H9 (cell line): Measurements from ENCODE around the gene ANKRD34A. TPM values are rescaled to one million over a fixed set of nuclear protein-coding genes. Genes with fewer than 3 reads are reported as not detected.

Experiments
- DNase-seq: peaks from one replicate; pipeline ENCODE4 v3.0.0-alpha.2; 2017
- H2AFZ ChIP-seq: one replicate; pipeline ENCODE4 v1.6.1; 2013; ENCODE audit warnings: mild to moderate bottlenecking, low read length, control low read depth, moderate library complexity
- H2AK5ac ChIP-seq: 2 replicates; pipeline ENCODE4 v1.6.1; 2013; ENCODE audit warnings: low read length, control low read depth, mixed read lengths; ENCODE audit not compliant: insufficient read length
- H2BK120ac ChIP-seq: one replicate; pipeline ENCODE4 v1.6.1; 2013; ENCODE audit warnings: low read depth, mild to moderate bottlenecking, low read length, control low read depth, inconsistent platforms; ENCODE audit not compliant: poor library complexity, severe bottlenecking
- H2BK12ac ChIP-seq: 2 replicates; pipeline ENCODE4 v1.6.1; 2013; ENCODE audit warnings: low read length, control low read depth, mixed read lengths, low read depth; ENCODE audit not compliant: insufficient read length
- H2BK15ac ChIP-seq: 2 replicates; pipeline ENCODE4 v1.6.1; 2013; ENCODE audit warnings: low read depth, low read length, control low read depth
- H2BK20ac ChIP-seq: one replicate; pipeline ENCODE4 v1.6.1; 2013; ENCODE audit warnings: low read depth, mild to moderate bottlenecking, low read length, control low read depth, inconsistent platforms; ENCODE audit not compliant: poor library complexity, severe bottlenecking
- H2BK5ac ChIP-seq: 2 replicates; pipeline ENCODE4 v1.6.1; 2013; ENCODE audit warnings: low read length, control low read depth, mixed read lengths; ENCODE audit not compliant: insufficient read length
- H3K14ac ChIP-seq: 2 replicates; pipeline ENCODE4 v1.6.1; 2013; ENCODE audit warnings: low read length, control low read depth; ENCODE audit not compliant: insufficient read depth
- H3K18ac ChIP-seq: 2 replicates; pipeline ENCODE4 v1.6.1; 2013; ENCODE audit warnings: low read depth, mild to moderate bottlenecking, mixed read lengths, low read length, control low read depth; ENCODE audit not compliant: insufficient read length
- H3K23ac ChIP-seq: 2 replicates; pipeline ENCODE4 v1.6.1; 2013; ENCODE audit warnings: low read length, control low read depth, mixed read lengths, low read depth; ENCODE audit not compliant: insufficient read length
- H3K23me2 ChIP-seq: 2 replicates; pipeline ENCODE4 v1.6.1; 2013; ENCODE audit warnings: low read depth, mild to moderate bottlenecking, mixed read lengths, low read length, control low read depth; ENCODE audit not compliant: insufficient read length, poor library complexity, severe bottlenecking
- H3K27ac ChIP-seq: 2 replicates; pipeline ENCODE4 v1.5.1; 2013; ENCODE audit warnings: low read length, control low read depth, mixed read lengths, low read depth; ENCODE audit not compliant: insufficient read length
- H3K27me3 ChIP-seq: 2 replicates; pipeline ENCODE4 v1.6.1; 2013; ENCODE audit warnings: low read length, control low read depth, inconsistent platforms; ENCODE audit not compliant: insufficient read depth
- H3K4ac ChIP-seq: 2 replicates; pipeline ENCODE4 v1.6.1; 2013; ENCODE audit warnings: low read depth, mild to moderate bottlenecking, control low read depth, inconsistent platforms, low read length, moderate library complexity
- H3K4me1 ChIP-seq: 2 replicates; pipeline ENCODE4 v1.6.1; 2013; ENCODE audit warnings: low read length, control low read depth, inconsistent platforms; ENCODE audit not compliant: insufficient read depth
- H3K4me2 ChIP-seq: 2 replicates; pipeline ENCODE4 v1.6.1; 2013; ENCODE audit warnings: low read length, control low read depth, mixed read lengths; ENCODE audit not compliant: insufficient read length, insufficient read depth
- H3K56ac ChIP-seq: 2 replicates; pipeline ENCODE4 v1.6.1; 2013; ENCODE audit warnings: low read depth, mild to moderate bottlenecking, mixed read lengths, low read length, control low read depth; ENCODE audit not compliant: insufficient read length
- H3K79me1 ChIP-seq: 2 replicates; pipeline ENCODE4 v1.6.1; 2013; ENCODE audit warnings: low read depth, mild to moderate bottlenecking, moderate library complexity, low read length, control low read depth, inconsistent platforms; ENCODE audit not compliant: insufficient read depth, poor library complexity, severe bottlenecking
- H3K79me2 ChIP-seq: 2 replicates; pipeline ENCODE4 v1.6.1; 2013; ENCODE audit warnings: low read length, control low read depth, inconsistent platforms; ENCODE audit not compliant: insufficient read depth
- H3K9ac ChIP-seq: 2 replicates; pipeline ENCODE4 v1.6.1; 2013; ENCODE audit warnings: low read length, control low read depth, mixed read lengths; ENCODE audit not compliant: insufficient read length; ENCODE audit errors: extremely low read depth
- H3K9me3 ChIP-seq: one replicate; pipeline ENCODE4 v1.6.1; 2013; ENCODE audit warnings: low read depth, low read length, inconsistent platforms; ENCODE audit not compliant: control insufficient read depth
- H3T11ph ChIP-seq: one replicate; pipeline ENCODE4 v1.6.1; 2013; ENCODE audit warnings: mild to moderate bottlenecking, low read length, control low read depth, inconsistent platforms
- H4K20me1 ChIP-seq: one replicate; pipeline ENCODE4 v1.6.1; 2013; ENCODE audit not compliant: control insufficient read depth, insufficient read length, insufficient read depth
- H4K5ac ChIP-seq: 2 replicates; pipeline ENCODE4 v1.6.1; 2013; ENCODE audit warnings: low read depth, mild to moderate bottlenecking, mixed read lengths, low read length, control low read depth; ENCODE audit not compliant: insufficient read length
- H4K8ac ChIP-seq: replicated peaks from 2 replicates; pipeline ENCODE4 v1.6.1; 2013; ENCODE audit warnings: low read length, control low read depth, mixed read lengths, low read depth; ENCODE audit not compliant: insufficient read length
- H4K91ac ChIP-seq: 2 replicates; pipeline ENCODE4 v1.6.1; 2013; ENCODE audit warnings: low read depth, mild to moderate bottlenecking, moderate library complexity, mixed read lengths, low read length, control low read depth; ENCODE audit not compliant: insufficient read length
- H3K27ac Mint-ChIP-seq, 3 experiments: 2 replicates in 2 of 3; 3 replicates in 1 of 3; pipeline ENCODE4 v1.8.0; 2020 to 2021; ENCODE audit warnings: mixed read lengths in 3 of 3, mild to moderate bottlenecking in 1 of 3, moderate library complexity in 1 of 3
- H3K27me3 Mint-ChIP-seq: 2 replicates; pipeline ENCODE4 v1.8.0; 2021; ENCODE audit warnings: low read depth, mild to moderate bottlenecking, moderate library complexity, mixed read lengths
- H3K36me3 Mint-ChIP-seq, 3 experiments: 2 replicates in 2 of 3; 3 replicates in 1 of 3; pipeline ENCODE4 v1.8.0; 2020 to 2021; ENCODE audit warnings: low read depth in 3 of 3, mixed read lengths in 3 of 3; ENCODE audit not compliant: insufficient read depth in 1 of 3
- H3K4me1 Mint-ChIP-seq, 2 experiments: 2 replicates each; pipeline ENCODE4 v1.8.0; 2020; ENCODE audit warnings: mixed read lengths in 2 of 2
- H3K4me3 Mint-ChIP-seq, 2 experiments: 2 replicates in 1 of 2; 3 replicates in 1 of 2; pipeline ENCODE4 v1.8.0; 2020 to 2021; ENCODE audit warnings: mild to moderate bottlenecking in 2 of 2, mixed read lengths in 2 of 2, moderate library complexity in 1 of 2
- H3K9me3 Mint-ChIP-seq, 2 experiments: 2 replicates in 1 of 2; 3 replicates in 1 of 2; pipeline ENCODE4 v1.8.0; 2020; ENCODE audit warnings: mild to moderate bottlenecking in 2 of 2, mixed read lengths in 2 of 2, moderate library complexity in 1 of 2
- CTCF ChIP-seq: fragments of 200-600 bp; sonication (generic); conservative IDR thresholded peaks from 3 replicates; pipeline ENCODE4 v1.8.0; 2021; ENCODE audit warnings: antibody characterized with exemption, mild to moderate bottlenecking
- whole genome bisulfite sequencing: extraction: QIAGEN DNeasy Blood & Tissue Kit; methylation state at CpG from one replicate; pipeline ENCODE4 v1.1.7; 2013; ENCODE audit warnings: missing lambda C conversion rate, low lambda C conversion rate, mixed read lengths; ENCODE audit not compliant: insufficient read length; ENCODE audit errors: extremely low coverage; 5-methylcytosine and 5-hydroxymethylcytosine counted together
- long read RNA-seq: library from polyadenylated mRNA; unstranded; transcript quantifications from one replicate; pipeline ENCODE4 v2.0.0, GENCODE V29; 2020
- total RNA-seq: library from RNA; stranded (reverse); gene quantifications from 2 replicates; pipeline ENCODE4 v1.2.1, GENCODE V29; 2021

Gene ANKRD34A
- 0.20 and 0.39 TPM in 2 replicates for total RNA-seq
- long read RNA-seq, result 0 reads

- Histone ChIP-seq H3K18ac (no peak within 1 kb of the TSS), H3K23me2 (peaks cover 27% of the 10 kb centered on the region), H2AFZ (peak within 1 kb of the TSS; percentile 72), H4K5ac (no peak within 1 kb of the TSS), H2BK20ac (no peak within 1 kb of the TSS), H3K9ac (peak within 1 kb of the TSS; percentile 17), H4K20me1 (no peaks in the 10 kb centered on the region), H2BK15ac (no peak within 1 kb of the TSS), H3K4ac (no peak within 1 kb of the TSS), H2BK5ac (no peak within 1 kb of the TSS), H4K8ac (no peak within 1 kb of the TSS), H3K27ac (no peak within 1 kb of the TSS), H2BK12ac (no peak within 1 kb of the TSS), H3K4me2 (peak within 1 kb of the TSS; percentile 75), H3K56ac (no peak within 1 kb of the TSS), H2BK120ac (no peak within 1 kb of the TSS), H3K23ac (no peak within 1 kb of the TSS), H3K4me1 (peaks cover 2% of the 10 kb centered on the region; the same call in 1 of the 2 replicates), H3K9me3 (no peaks in the 10 kb centered on the region), H3K27me3 (peaks cover 30% of the 10 kb centered on the region), H3K14ac (no peak within 1 kb of the TSS), H2AK5ac (no peak within 1 kb of the TSS), H3K79me1 (no peaks in the 10 kb centered on the region), H3T11ph (no peak within 1 kb of the TSS), H4K91ac (no peak within 1 kb of the TSS), H3K79me2 (no peaks in the 10 kb centered on the region)
- H3K27ac Mint-ChIP-seq, result peak within 1 kb of the TSS in 1 of 3 experiments; percentile 90; a peak in 2 of 7 replicates
- peaks cover 3% of the 10 kb centered on the region in 2 experiments; a peak in 3 of 5 replicates for H3K9me3 Mint-ChIP-seq
- H3K27me3 Mint-ChIP-seq, result peaks cover 46% of the 10 kb centered on the region
- H3K36me3 Mint-ChIP-seq, result peaks cover 0 to 2% (median 0%) of the 10 kb centered on the region in 3 experiments; a peak in 2 of 7 replicates
- WGBS, result no CpG with 5 or more reads among the region's 37 CpGs
- H3K4me1 Mint-ChIP-seq, result peaks cover 26 to 35% of the 10 kb centered on the region in 2 experiments
- H3K4me3 Mint-ChIP-seq, result peak within 1 kb of the TSS; percentile 78 to 92
- DNase-seq, result peak; percentile 98
- no peak for TF ChIP-seq CTCF
Observed at GRCh38 chr1:145964328-145965118, at the start of gene ANKRD34A, which contains the start of gene POLR3GL. Gene ANKRD34A, minus strand, starts transcription at chr1:145964575. Its CDS starts 2,816 bp downstream, at chr1:145961759. Gene POLR3GL, plus strand, starts transcription at chr1:145964690. Its CDS starts 10,176 bp downstream, at chr1:145974866.
